Neural cell (in vitro differentiated cells): ENCODE measurements around the gene ATF7. TPM values are rescaled to one million over a fixed set of nuclear protein-coding genes. Genes with fewer than 3 reads are reported as not detected.

Experiments
- H2AFZ ChIP-seq: fragments of 200-600, 300-800 bp; sonication (generic), shearing (Covaris generic); 2 replicates; pipeline ENCODE4 v1.6.0; 2014; ENCODE audit warnings: low read depth, mild to moderate bottlenecking, antibody characterized with exemption, low read length, moderate library complexity
- H3F3A ChIP-seq: fragments of 200-600 bp; shearing (Covaris generic); 2 replicates; pipeline ENCODE4 v1.6.1; 2016; ENCODE audit warnings: mild to moderate bottlenecking, moderate library complexity, mixed read lengths, antibody characterized with exemption, low read length; ENCODE audit not compliant: insufficient read depth, poor library complexity, severe bottlenecking
- H3K27ac ChIP-seq: fragments of 200-600, 300-800 bp; sonication (generic), shearing (Covaris generic); 2 replicates; pipeline ENCODE4 v1.5.1; 2014; ENCODE audit warnings: mild to moderate bottlenecking, low read length, moderate library complexity
- H3K27me3 ChIP-seq: fragments of 300-800, 200-600 bp; sonication (generic), shearing (Covaris generic); 2 replicates; pipeline ENCODE4 v1.6.0; 2014; ENCODE audit warnings: mild to moderate bottlenecking, low read depth, low read length, moderate library complexity; ENCODE audit not compliant: insufficient read depth
- H3K36me3 ChIP-seq: fragments of 300-800, 200-600 bp; sonication (generic), shearing (Covaris generic); 2 replicates; pipeline ENCODE4 v1.5.1; 2014; ENCODE audit warnings: mild to moderate bottlenecking, antibody characterized with exemption, low read length, moderate library complexity; ENCODE audit not compliant: insufficient read depth
- H3K4me2 ChIP-seq: fragments of 300-800, 200-600 bp; sonication (generic), shearing (Covaris generic); 2 replicates; pipeline ENCODE4 v1.6.0; 2014; ENCODE audit warnings: mild to moderate bottlenecking, low read length
- H3K4me3 ChIP-seq: fragments of 300-800, 200-600 bp; sonication (generic), shearing (Covaris generic); 2 replicates; pipeline ENCODE4 v1.5.1; 2014; ENCODE audit warnings: mild to moderate bottlenecking, low read length, moderate library complexity
- H3K79me2 ChIP-seq: fragments of 200-600 bp; shearing (Covaris generic); replicated peaks from 2 replicates; pipeline ENCODE4 v1.6.0; 2014; ENCODE audit warnings: mild to moderate bottlenecking, low read length, moderate library complexity; ENCODE audit not compliant: insufficient read depth
- H3K9ac ChIP-seq: fragments of 300-800, 200-600 bp; sonication (generic), shearing (Covaris generic); 2 replicates; pipeline ENCODE4 v1.6.1; 2016; ENCODE audit warnings: mild to moderate bottlenecking, low read length, mixed read lengths
- H3K9me2 ChIP-seq: fragments of 200-600 bp; shearing (Covaris generic); 2 replicates; pipeline ENCODE4 v1.6.1; 2016; ENCODE audit warnings: mild to moderate bottlenecking, low read length, mixed read lengths; ENCODE audit not compliant: insufficient read depth
- H3K9me3 ChIP-seq: fragments of 200-600, 300-800 bp; sonication (generic), shearing (Covaris generic); 2 replicates; pipeline ENCODE4 v1.6.1; 2016; ENCODE audit warnings: mild to moderate bottlenecking, mixed run types, low read length, moderate library complexity, mixed read lengths
- H4K20me1 ChIP-seq: fragments of 200-600 bp; shearing (Covaris generic); 2 replicates; pipeline ENCODE4 v1.6.1; 2016; ENCODE audit warnings: mild to moderate bottlenecking, mixed run types; ENCODE audit not compliant: insufficient read depth
- EP300 ChIP-seq: fragments of 450-650 bp; conservative IDR thresholded peaks from 2 replicates; pipeline ENCODE4 v1.6.1; 2014; ENCODE audit warnings: antibody characterized with exemption, mild to moderate bottlenecking, moderate library complexity; ENCODE audit not compliant: poor library complexity, severe bottlenecking
- EZH2 ChIP-seq: fragments of 200-600, 300-800 bp; shearing (Covaris generic), sonication (generic); IDR thresholded peaks from 2 replicates; pipeline ENCODE4 v1.6.1; 2014; ENCODE audit warnings: antibody characterized with exemption, low read length, borderline replicate concordance, mild to moderate bottlenecking; ENCODE audit not compliant: insufficient read depth, poor library complexity, severe bottlenecking
- MXI1 ChIP-seq: fragments of 450-650 bp; conservative IDR thresholded peaks from 2 replicates; pipeline ENCODE4 v1.6.1; 2014; ENCODE audit warnings: antibody characterized with exemption, mild to moderate bottlenecking; ENCODE audit not compliant: poor library complexity, severe bottlenecking
- POLR2AphosphoS5 ChIP-seq: IDR thresholded peaks from 2 replicates; pipeline ENCODE4 v1.6.1; 2012
- RAD21 ChIP-seq: fragments of 450-650 bp; conservative IDR thresholded peaks from 2 replicates; pipeline ENCODE4 v1.6.1; 2014; ENCODE audit warnings: antibody characterized with exemption, mild to moderate bottlenecking, moderate library complexity
- SMC3 ChIP-seq: fragments of 450-650 bp; conservative IDR thresholded peaks from 2 replicates; pipeline ENCODE4 v1.6.1; 2014; ENCODE audit warnings: antibody characterized with exemption, mild to moderate bottlenecking, moderate library complexity; ENCODE audit not compliant: poor library complexity
- TAF1 ChIP-seq: IDR thresholded peaks from 2 replicates; pipeline ENCODE4 v1.6.1; 2012; ENCODE audit warnings: low read depth
- polyA plus RNA-seq: library from polyadenylated mRNA; depleted of rRNA; stranded (reverse); fragments of >200 nt; gene quantifications from 2 replicates; pipeline ENCODE4 v1.2.3, GENCODE V29; 2014
- TF ChIP-seq, protein P1 (sequence below): IDR thresholded peaks from 2 replicates; pipeline ENCODE4 v1.6.1; 2012; ENCODE audit warnings: borderline replicate concordance
- TF ChIP-seq, protein P2 (sequence below): fragments of 450-650 bp; IDR thresholded peaks from 2 replicates; pipeline ENCODE4 v1.5.1; 2014; ENCODE audit warnings: antibody characterized with exemption, mild to moderate bottlenecking, moderate library complexity; ENCODE audit not compliant: poor library complexity, severe bottlenecking

The ATF7 gene
- polyA plus RNA-seq, 1 donor from 2014 or later: 6.3 TPM

DNA sequence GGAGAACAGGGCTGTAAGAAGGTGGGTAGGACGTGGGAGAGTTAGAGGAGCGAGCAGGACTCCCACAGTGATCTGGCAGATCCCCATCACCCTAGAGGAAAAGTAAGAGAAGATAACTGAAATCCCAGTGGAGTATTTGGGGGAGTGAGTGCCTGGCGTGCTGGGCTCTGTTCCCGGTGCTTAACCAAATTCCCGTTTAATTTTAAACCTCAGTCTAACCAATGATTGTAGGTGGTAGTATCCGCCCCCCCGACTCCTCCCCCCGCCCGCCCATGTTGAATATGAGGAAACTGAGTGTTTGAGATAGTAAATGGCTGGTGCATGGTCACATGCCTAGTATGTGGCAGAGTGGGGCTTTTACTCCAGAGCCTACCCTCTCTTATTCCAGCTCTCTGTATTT is 123.9 kb downstream of the ATF7 start:
- Histone ChIP-seq H3K36me3 (peaks cover 3% of the 10 kb centered on the region), H3F3A (peaks cover 13% of the 10 kb centered on the region), H4K20me1 (no peaks in the 10 kb centered on the region), H3K27me3 (no peaks in the 10 kb centered on the region), H3K4me3 (peak overlapping the region; percentile 71), H3K9ac (peak overlapping the region; percentile 88), H3K79me2 (peaks cover 30% of the 10 kb centered on the region), H3K27ac (no peak overlapping the region), H2AFZ (no peak overlapping the region), H3K9me3 (no peaks in the 10 kb centered on the region), H3K9me2 (no peaks in the 10 kb centered on the region), H3K4me2 (peak overlapping the region; percentile 100)
- TF ChIP-seq, protein P1, sequence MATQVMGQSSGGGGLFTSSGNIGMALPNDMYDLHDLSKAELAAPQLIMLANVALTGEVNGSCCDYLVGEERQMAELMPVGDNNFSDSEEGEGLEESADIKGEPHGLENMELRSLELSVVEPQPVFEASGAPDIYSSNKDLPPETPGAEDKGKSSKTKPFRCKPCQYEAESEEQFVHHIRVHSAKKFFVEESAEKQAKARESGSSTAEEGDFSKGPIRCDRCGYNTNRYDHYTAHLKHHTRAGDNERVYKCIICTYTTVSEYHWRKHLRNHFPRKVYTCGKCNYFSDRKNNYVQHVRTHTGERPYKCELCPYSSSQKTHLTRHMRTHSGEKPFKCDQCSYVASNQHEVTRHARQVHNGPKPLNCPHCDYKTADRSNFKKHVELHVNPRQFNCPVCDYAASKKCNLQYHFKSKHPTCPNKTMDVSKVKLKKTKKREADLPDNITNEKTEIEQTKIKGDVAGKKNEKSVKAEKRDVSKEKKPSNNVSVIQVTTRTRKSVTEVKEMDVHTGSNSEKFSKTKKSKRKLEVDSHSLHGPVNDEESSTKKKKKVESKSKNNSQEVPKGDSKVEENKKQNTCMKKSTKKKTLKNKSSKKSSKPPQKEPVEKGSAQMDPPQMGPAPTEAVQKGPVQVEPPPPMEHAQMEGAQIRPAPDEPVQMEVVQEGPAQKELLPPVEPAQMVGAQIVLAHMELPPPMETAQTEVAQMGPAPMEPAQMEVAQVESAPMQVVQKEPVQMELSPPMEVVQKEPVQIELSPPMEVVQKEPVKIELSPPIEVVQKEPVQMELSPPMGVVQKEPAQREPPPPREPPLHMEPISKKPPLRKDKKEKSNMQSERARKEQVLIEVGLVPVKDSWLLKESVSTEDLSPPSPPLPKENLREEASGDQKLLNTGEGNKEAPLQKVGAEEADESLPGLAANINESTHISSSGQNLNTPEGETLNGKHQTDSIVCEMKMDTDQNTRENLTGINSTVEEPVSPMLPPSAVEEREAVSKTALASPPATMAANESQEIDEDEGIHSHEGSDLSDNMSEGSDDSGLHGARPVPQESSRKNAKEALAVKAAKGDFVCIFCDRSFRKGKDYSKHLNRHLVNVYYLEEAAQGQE: no peak
- TF ChIP-seq, protein P2, sequence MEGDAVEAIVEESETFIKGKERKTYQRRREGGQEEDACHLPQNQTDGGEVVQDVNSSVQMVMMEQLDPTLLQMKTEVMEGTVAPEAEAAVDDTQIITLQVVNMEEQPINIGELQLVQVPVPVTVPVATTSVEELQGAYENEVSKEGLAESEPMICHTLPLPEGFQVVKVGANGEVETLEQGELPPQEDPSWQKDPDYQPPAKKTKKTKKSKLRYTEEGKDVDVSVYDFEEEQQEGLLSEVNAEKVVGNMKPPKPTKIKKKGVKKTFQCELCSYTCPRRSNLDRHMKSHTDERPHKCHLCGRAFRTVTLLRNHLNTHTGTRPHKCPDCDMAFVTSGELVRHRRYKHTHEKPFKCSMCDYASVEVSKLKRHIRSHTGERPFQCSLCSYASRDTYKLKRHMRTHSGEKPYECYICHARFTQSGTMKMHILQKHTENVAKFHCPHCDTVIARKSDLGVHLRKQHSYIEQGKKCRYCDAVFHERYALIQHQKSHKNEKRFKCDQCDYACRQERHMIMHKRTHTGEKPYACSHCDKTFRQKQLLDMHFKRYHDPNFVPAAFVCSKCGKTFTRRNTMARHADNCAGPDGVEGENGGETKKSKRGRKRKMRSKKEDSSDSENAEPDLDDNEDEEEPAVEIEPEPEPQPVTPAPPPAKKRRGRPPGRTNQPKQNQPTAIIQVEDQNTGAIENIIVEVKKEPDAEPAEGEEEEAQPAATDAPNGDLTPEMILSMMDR: no peak
- TF ChIP-seq EZH2: no peak
- no peak for TF ChIP-seq MXI1
- TF ChIP-seq POLR2AphosphoS5: no peak
- TF ChIP-seq EP300: no peak
- TF ChIP-seq TAF1: no peak
- no peak for TF ChIP-seq RAD21
- TF ChIP-seq SMC3: no peak

DNA sequence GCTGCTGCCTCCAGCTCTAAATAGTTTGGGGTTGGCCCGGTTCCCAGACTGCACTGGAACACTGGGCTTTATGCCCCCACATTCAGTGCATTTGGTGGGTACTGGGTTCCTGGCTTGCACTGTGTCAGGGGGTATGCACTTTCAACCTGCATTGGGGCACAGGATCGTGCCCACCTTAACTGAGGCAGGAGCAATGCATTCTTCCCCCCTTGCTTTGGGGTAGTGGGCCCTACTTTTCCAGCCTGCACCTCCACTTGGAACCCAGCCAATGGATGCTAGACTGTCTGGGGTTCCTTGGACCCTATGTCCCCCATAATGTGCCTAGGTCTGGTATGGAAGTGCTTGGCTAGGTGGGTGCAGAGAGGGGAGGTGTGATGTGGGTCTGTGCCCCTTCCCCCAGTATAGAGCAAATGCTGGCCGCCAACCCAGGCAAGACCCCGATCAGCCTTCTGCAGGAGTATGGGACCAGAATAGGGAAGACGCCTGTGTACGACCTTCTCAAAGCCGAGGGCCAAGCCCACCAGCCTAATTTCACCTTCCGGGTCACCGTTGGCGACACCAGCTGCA is 124.5 kb downstream of the ATF7 start:
- Histone ChIP-seq H3K36me3 (peaks cover 3% of the 10 kb centered on the region), H3K9me2 (no peaks in the 10 kb centered on the region), H3K79me2 (peaks cover 37% of the 10 kb centered on the region), H3K27me3 (no peaks in the 10 kb centered on the region), H3F3A (peaks cover 13% of the 10 kb centered on the region), H3K4me2 (peak overlapping the region; percentile 100), H3K4me3 (peak overlapping the region; percentile 71), H3K9me3 (no peaks in the 10 kb centered on the region), H3K27ac (peak overlapping the region; percentile 99), H2AFZ (peak overlapping the region; percentile 41), H4K20me1 (no peaks in the 10 kb centered on the region), H3K9ac (peak overlapping the region; percentile 88)
- TF ChIP-seq SMC3: no peak
- no peak for TF ChIP-seq TAF1
- TF ChIP-seq MXI1: no peak
- TF ChIP-seq POLR2AphosphoS5: no peak
- TF ChIP-seq, protein P1: no peak
- no peak for TF ChIP-seq RAD21
- TF ChIP-seq EP300: no peak
- no peak for TF ChIP-seq EZH2
- TF ChIP-seq, protein P2: no peak
